ENCODE results near the gene ENOX2. TPM values are rescaled to one million over a fixed set of nuclear protein-coding genes. Genes with fewer than 3 reads are reported as not detected.
"Not testable (repeated sequence)": the region's sequence is repeated elsewhere in the genome, so short reads cannot be mapped to it uniquely, and the experiment has no call there.

The ENOX2 gene
- total RNA-seq, 1 donor from 2014 or later, result 25.2 TPM

DNA sequence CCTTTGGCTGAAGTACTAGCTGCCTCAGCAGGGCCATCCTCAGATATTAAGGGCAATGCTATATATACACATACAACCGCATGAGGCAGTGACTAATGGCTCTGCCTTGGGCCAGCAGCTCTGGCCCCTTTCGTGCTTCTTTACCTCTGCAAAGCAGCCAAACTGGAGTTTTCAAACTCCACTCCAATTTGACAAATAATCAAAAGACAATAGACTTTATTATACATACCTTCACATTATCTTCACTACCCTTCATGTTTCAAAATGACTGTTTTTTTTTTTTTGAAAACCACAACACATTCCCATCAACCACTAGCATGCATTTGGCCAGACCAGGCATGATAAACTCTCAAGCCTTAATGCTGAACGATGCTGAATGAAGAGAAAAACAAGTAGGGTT, 187.7 kb downstream of the ENOX2 start:
- H3K27ac Mint-ChIP-seq, result no peak overlapping the region
- H3K9me3 Mint-ChIP-seq, result no peaks in the 10 kb centered on the region
- H3K36me3 Mint-ChIP-seq, result no peaks in the 10 kb centered on the region
- H3K4me1 Mint-ChIP-seq (ENCODE audit: unreplicated experiment), result peaks cover 14% of the 10 kb centered on the region
- H3K27me3 Mint-ChIP-seq, result no peaks in the 10 kb centered on the region
- no peak for DNase-seq (ENCODE audit: extremely low spot score, unreplicated experiment)
- H3K4me3 Mint-ChIP-seq, result no peak overlapping the region
- TF ChIP-seq CTCF (conservative IDR thresholded peaks at IDR 0.05), result no peak

- H3K9me3 Mint-ChIP-seq, result no peaks in the 10 kb centered on the region
- H3K27ac Mint-ChIP-seq, result no peak overlapping the region
- DNase-seq (ENCODE audit: extremely low spot score, unreplicated experiment), result no peak
- no peaks in the 10 kb centered on the region for H3K36me3 Mint-ChIP-seq
- H3K4me3 Mint-ChIP-seq, result no peak overlapping the region
- H3K4me1 Mint-ChIP-seq (ENCODE audit: unreplicated experiment), result peaks cover 14% of the 10 kb centered on the region
- no peak for TF ChIP-seq CTCF (conservative IDR thresholded peaks at IDR 0.05)
- no peaks in the 10 kb centered on the region for H3K27me3 Mint-ChIP-seq
Measured at GRCh38 chrX:130714665-130715064, 188.3 kb downstream of the ENOX2 start.

GRCh38 chrX:130714135-130714534, 188.9 kb downstream of the ENOX2 start:
- no peaks in the 10 kb centered on the region for H3K9me3 Mint-ChIP-seq
- no peaks in the 10 kb centered on the region for H3K27me3 Mint-ChIP-seq
- no peak overlapping the region for H3K27ac Mint-ChIP-seq
- H3K4me3 Mint-ChIP-seq, result no peak overlapping the region
- no peak for TF ChIP-seq CTCF (conservative IDR thresholded peaks at IDR 0.05)
- H3K4me1 Mint-ChIP-seq (ENCODE audit: unreplicated experiment), result peaks cover 12% of the 10 kb centered on the region
- DNase-seq (ENCODE audit: extremely low spot score, unreplicated experiment), result no peak
- H3K36me3 Mint-ChIP-seq, result no peaks in the 10 kb centered on the region

DNA sequence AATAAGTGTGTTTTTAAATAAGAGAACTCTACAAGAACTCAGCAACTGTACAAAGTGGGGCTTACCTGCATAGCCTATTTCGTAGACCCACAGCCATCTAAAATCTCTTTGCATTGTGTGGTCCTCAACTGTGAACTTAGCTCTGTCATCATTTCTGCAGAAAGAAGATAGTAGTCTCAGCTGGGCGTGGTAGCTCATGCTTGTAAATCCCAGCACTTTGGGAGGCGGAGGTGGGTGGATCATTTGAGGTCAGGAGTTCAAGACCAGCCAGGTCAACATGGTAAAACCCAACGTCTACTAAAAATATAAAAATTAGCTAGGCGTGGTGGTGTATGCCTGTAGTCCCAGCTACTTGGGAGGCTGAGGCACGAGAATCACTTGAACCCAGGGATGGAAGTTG, 193.8 kb downstream of the ENOX2 start:
- H3K4me3 Mint-ChIP-seq; DNase-seq (ENCODE audit: extremely low spot score, unreplicated experiment); H3K4me1 Mint-ChIP-seq (ENCODE audit: unreplicated experiment); H3K36me3 Mint-ChIP-seq; H3K9me3 Mint-ChIP-seq; H3K27me3 Mint-ChIP-seq; H3K27ac Mint-ChIP-seq: not testable (repeated sequence)

GRCh38 chrX:130705591-130705990, 197.4 kb downstream of the ENOX2 start:
- Mint-ChIP-seq H3K9me3 (no peaks in the 10 kb centered on the region), H3K27me3 (no peaks in the 10 kb centered on the region), H3K36me3 (no peaks in the 10 kb centered on the region), H3K27ac (no peak overlapping the region), H3K4me1 (ENCODE audit: unreplicated experiment) (no peaks in the 10 kb centered on the region), H3K4me3 (no peak overlapping the region)
- TF ChIP-seq CTCF (conservative IDR thresholded peaks at IDR 0.05), result no peak
- no peak for DNase-seq (ENCODE audit: extremely low spot score, unreplicated experiment)

DNA sequence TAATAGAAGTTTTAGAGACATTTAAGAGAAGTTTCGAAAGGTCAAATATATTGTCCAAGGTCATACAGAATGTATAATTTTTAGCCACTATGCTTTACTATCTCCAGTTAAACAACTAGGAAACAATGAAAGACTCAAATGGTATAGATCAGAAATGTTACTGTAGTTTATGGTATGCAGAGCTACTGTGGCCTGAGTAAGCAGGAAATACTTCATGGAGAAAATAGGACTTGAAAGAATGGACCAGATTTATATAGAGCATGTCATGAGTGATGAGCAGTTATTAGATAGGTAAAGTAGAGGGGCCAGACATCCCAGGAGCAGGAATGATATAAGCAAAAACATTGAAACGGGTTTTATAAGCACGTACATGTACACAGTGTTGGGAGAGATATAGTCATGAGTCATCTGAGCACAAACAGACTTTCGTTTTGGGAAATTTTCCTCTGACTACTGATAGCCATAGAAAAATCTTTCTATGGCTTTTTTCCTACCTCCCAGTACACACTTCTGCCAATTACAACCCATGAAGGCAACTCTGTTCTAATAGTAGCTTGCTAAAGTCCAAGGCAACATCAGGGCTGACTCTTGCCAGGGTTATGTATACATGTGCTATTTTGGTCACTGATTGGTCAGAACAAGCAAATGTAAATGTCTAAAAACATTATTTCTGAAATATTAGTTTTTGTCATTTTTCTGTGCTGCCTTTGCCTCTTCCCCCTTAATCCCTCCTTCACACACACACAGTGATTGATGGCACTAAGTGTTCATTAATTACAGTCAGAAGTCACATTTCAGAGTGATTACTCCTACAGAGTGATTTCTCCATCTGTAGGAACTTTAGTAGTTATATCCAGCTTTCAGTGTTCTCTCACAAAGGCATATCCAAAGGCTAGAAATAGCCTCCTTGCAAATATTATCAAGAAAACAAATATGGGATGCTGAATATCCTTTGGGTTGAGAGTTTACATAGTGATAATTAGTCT, 198.7 kb downstream of the ENOX2 start:
- Mint-ChIP-seq H3K4me3 (no peak overlapping the region), H3K27ac (no peak overlapping the region), H3K36me3 (no peaks in the 10 kb centered on the region), H3K4me1 (ENCODE audit: unreplicated experiment) (no peaks in the 10 kb centered on the region), H3K9me3 (no peaks in the 10 kb centered on the region), H3K27me3 (no peaks in the 10 kb centered on the region)
- no peak for DNase-seq (ENCODE audit: extremely low spot score, unreplicated experiment)
- no peak for TF ChIP-seq CTCF (conservative IDR thresholded peaks at IDR 0.05)

All from type B pancreatic cell (in vitro differentiated cells).